SK-N-SH treated with all-trans-retinoic acid at 6 μM for 48 hours (cell line): ENCODE results near the gene ATP1B4.

Experiments used
- ATAC-seq: fragments of 200-7000 bp; cut with Tn5 transposase; 3 replicates; pipeline ENCODE4 v1.9.1; 2020; ENCODE audit warnings: mild to moderate bottlenecking, moderate library complexity
- BACH2 ChIP-seq: fragments of 250-450 bp; sonication (Bioruptor Pico); IDR thresholded peaks from 2 replicates; pipeline ENCODE4 v1.9.0; 2021; ENCODE audit warnings: mild to moderate bottlenecking, borderline replicate concordance
- CSDC2 ChIP-seq: fragments of 250-450 bp; sonication (Bioruptor Pico); IDR thresholded peaks from 2 replicates; pipeline ENCODE4 v1.5.0; 2020; ENCODE audit warnings: mild to moderate bottlenecking, moderate library complexity
- ESRRG ChIP-seq: fragments of 250-450 bp; sonication (Bioruptor Pico); IDR thresholded peaks from 2 replicates; pipeline ENCODE4 v1.6.1; 2021; ENCODE audit warnings: mild to moderate bottlenecking
- GLIS3 ChIP-seq: fragments of 250-450 bp; sonication (Bioruptor Pico); IDR thresholded peaks from 2 replicates; pipeline ENCODE4 v1.5.0; 2020; ENCODE audit warnings: mild to moderate bottlenecking, moderate library complexity
- ISL1 ChIP-seq: fragments of 250-450 bp; sonication (Bioruptor Pico); IDR thresholded peaks from 2 replicates; pipeline ENCODE4 v2.1.2; 2022; ENCODE audit warnings: mild to moderate bottlenecking, moderate library complexity
- OSR1 ChIP-seq: fragments of 250-450 bp; sonication (Bioruptor Pico); IDR thresholded peaks from 2 replicates; pipeline ENCODE4 v1.8.0; 2022; ENCODE audit warnings: moderate library complexity, mild to moderate bottlenecking, inconsistent platforms
- POU6F1 ChIP-seq: fragments of 250-450 bp; sonication (Bioruptor Pico); IDR thresholded peaks from 2 replicates; pipeline ENCODE4 v1.8.0; 2021; ENCODE audit warnings: low read depth, mild to moderate bottlenecking, moderate library complexity, borderline replicate concordance
- PPARA ChIP-seq: fragments of 250-450 bp; sonication (Bioruptor Pico); IDR thresholded peaks from 2 replicates; pipeline ENCODE4 v1.5.0; 2020; ENCODE audit warnings: mild to moderate bottlenecking, borderline replicate concordance
- RARB ChIP-seq: fragments of 250-450 bp; sonication (Bioruptor Pico); IDR thresholded peaks from 2 replicates; pipeline ENCODE4 v1.8.0; 2021; ENCODE audit warnings: mild to moderate bottlenecking, moderate library complexity
- SNAI2 ChIP-seq: fragments of 250-450 bp; sonication (Bioruptor Pico); IDR thresholded peaks from 2 replicates; pipeline ENCODE4 v1.5.0; 2020; ENCODE audit warnings: mild to moderate bottlenecking, moderate library complexity
- TCF4 ChIP-seq: fragments of 250-450 bp; sonication (Bioruptor Pico); IDR thresholded peaks from 2 replicates; pipeline ENCODE4 v1.8.0; 2021; ENCODE audit warnings: mild to moderate bottlenecking, moderate library complexity, borderline replicate concordance
- TOX ChIP-seq: fragments of 250-450 bp; sonication (Bioruptor Pico); IDR thresholded peaks from 2 replicates; pipeline ENCODE4 v1.8.0; 2021; ENCODE audit warnings: mild to moderate bottlenecking, moderate library complexity, borderline replicate concordance
- ZC3H10 ChIP-seq: fragments of 250-450 bp; sonication (Bioruptor Pico); IDR thresholded peaks from 2 replicates; pipeline ENCODE4 v1.5.1; 2021; ENCODE audit warnings: mild to moderate bottlenecking, moderate library complexity
- ZFP3 ChIP-seq: fragments of 250-450 bp; sonication (Bioruptor Pico); IDR thresholded peaks from 2 replicates; pipeline ENCODE4 v1.5.0; 2020; ENCODE audit warnings: mild to moderate bottlenecking, moderate library complexity
- ZFP30 ChIP-seq: fragments of 450-650 bp; formaldehyde crosslinking; IDR thresholded peaks from 2 replicates; pipeline ENCODE4 v1.5.0; 2022; ENCODE audit warnings: mild to moderate bottlenecking, moderate library complexity
- ZNF565 ChIP-seq: fragments of 450-650 bp; formaldehyde crosslinking; conservative IDR thresholded peaks from 2 replicates; pipeline ENCODE4 v1.5.0; 2020; ENCODE audit warnings: low read depth, mild to moderate bottlenecking, moderate library complexity
- ZNF70 ChIP-seq: fragments of 450-650 bp; formaldehyde crosslinking; IDR thresholded peaks from 2 replicates; pipeline ENCODE4 v1.5.0; 2020; ENCODE audit warnings: mild to moderate bottlenecking, moderate library complexity
- ZNF8 ChIP-seq: fragments of 450-650 bp; formaldehyde crosslinking; IDR thresholded peaks from 2 replicates; pipeline ENCODE4 v1.5.0; 2020; ENCODE audit warnings: mild to moderate bottlenecking, moderate library complexity
- TF ChIP-seq, protein P1 (sequence below): fragments of 250-450 bp; sonication (Bioruptor Pico); IDR thresholded peaks from 2 replicates; pipeline ENCODE4 v1.5.0; 2020; ENCODE audit warnings: mild to moderate bottlenecking, moderate library complexity
- TF ChIP-seq, protein P2 (sequence below): fragments of 250-450 bp; sonication (Bioruptor Pico); IDR thresholded peaks from 2 replicates; pipeline ENCODE4 v1.8.0; 2020; ENCODE audit warnings: mild to moderate bottlenecking, moderate library complexity, borderline replicate concordance
- TF ChIP-seq, protein P3 (sequence below): fragments of 250-450 bp; sonication (Bioruptor Pico); IDR thresholded peaks from 2 replicates; pipeline ENCODE4 v1.5.1; 2020; ENCODE audit warnings: low read depth, mild to moderate bottlenecking, moderate library complexity
- TF ChIP-seq, protein P4 (sequence below): fragments of 250-450 bp; sonication (Bioruptor Pico); IDR thresholded peaks from 2 replicates; pipeline ENCODE4 v1.5.1; 2021; ENCODE audit warnings: mild to moderate bottlenecking, moderate library complexity

ATP1B4 gene

GRCh38 chrX:120401301-120401700 is 39.4 kb downstream of the ATP1B4 start:
- TF ChIP-seq TCF4 (CRISPR knock-in tag) (no peak), GLIS3 (CRISPR knock-in tag) (no peak), ESRRG (CRISPR knock-in tag) (no peak), ZC3H10 (CRISPR knock-in tag) (no peak), ISL1 (CRISPR knock-in tag) (no peak), ZNF8 (CRISPR knock-in tag) (no peak), PPARA (CRISPR knock-in tag) (no peak), ZFP3 (CRISPR knock-in tag) (no peak), OSR1 (no peak), ZNF70 (CRISPR knock-in tag) (no peak), CSDC2 (CRISPR knock-in tag) (no peak), BACH2 (CRISPR knock-in tag) (no peak), TOX (CRISPR knock-in tag) (no peak), ZFP30 (CRISPR knock-in tag) (no peak), SNAI2 (CRISPR knock-in tag) (no peak), ZNF565 (CRISPR knock-in tag) (no peak)
- TF ChIP-seq, protein P1, sequence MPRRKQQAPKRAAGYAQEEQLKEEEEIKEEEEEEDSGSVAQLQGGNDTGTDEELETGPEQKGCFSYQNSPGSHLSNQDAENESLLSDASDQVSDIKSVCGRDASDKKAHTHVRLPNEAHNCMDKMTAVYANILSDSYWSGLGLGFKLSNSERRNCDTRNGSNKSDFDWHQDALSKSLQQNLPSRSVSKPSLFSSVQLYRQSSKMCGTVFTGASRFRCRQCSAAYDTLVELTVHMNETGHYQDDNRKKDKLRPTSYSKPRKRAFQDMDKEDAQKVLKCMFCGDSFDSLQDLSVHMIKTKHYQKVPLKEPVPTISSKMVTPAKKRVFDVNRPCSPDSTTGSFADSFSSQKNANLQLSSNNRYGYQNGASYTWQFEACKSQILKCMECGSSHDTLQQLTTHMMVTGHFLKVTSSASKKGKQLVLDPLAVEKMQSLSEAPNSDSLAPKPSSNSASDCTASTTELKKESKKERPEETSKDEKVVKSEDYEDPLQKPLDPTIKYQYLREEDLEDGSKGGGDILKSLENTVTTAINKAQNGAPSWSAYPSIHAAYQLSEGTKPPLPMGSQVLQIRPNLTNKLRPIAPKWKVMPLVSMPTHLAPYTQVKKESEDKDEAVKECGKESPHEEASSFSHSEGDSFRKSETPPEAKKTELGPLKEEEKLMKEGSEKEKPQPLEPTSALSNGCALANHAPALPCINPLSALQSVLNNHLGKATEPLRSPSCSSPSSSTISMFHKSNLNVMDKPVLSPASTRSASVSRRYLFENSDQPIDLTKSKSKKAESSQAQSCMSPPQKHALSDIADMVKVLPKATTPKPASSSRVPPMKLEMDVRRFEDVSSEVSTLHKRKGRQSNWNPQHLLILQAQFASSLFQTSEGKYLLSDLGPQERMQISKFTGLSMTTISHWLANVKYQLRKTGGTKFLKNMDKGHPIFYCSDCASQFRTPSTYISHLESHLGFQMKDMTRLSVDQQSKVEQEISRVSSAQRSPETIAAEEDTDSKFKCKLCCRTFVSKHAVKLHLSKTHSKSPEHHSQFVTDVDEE (CRISPR knock-in tag) = no peak
- TF ChIP-seq, protein P2, sequence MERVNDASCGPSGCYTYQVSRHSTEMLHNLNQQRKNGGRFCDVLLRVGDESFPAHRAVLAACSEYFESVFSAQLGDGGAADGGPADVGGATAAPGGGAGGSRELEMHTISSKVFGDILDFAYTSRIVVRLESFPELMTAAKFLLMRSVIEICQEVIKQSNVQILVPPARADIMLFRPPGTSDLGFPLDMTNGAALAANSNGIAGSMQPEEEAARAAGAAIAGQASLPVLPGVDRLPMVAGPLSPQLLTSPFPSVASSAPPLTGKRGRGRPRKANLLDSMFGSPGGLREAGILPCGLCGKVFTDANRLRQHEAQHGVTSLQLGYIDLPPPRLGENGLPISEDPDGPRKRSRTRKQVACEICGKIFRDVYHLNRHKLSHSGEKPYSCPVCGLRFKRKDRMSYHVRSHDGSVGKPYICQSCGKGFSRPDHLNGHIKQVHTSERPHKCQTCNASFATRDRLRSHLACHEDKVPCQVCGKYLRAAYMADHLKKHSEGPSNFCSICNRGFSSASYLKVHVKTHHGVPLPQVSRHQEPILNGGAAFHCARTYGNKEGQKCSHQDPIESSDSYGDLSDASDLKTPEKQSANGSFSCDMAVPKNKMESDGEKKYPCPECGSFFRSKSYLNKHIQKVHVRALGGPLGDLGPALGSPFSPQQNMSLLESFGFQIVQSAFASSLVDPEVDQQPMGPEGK (CRISPR knock-in tag) = no peak
- TF ChIP-seq, protein P3, sequence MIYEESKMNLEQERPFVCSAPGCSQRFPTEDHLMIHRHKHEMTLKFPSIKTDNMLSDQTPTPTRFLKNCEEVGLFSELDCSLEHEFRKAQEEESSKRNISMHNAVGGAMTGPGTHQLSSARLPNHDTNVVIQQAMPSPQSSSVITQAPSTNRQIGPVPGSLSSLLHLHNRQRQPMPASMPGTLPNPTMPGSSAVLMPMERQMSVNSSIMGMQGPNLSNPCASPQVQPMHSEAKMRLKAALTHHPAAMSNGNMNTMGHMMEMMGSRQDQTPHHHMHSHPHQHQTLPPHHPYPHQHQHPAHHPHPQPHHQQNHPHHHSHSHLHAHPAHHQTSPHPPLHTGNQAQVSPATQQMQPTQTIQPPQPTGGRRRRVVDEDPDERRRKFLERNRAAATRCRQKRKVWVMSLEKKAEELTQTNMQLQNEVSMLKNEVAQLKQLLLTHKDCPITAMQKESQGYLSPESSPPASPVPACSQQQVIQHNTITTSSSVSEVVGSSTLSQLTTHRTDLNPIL (CRISPR knock-in tag) = no peak

DNA sequence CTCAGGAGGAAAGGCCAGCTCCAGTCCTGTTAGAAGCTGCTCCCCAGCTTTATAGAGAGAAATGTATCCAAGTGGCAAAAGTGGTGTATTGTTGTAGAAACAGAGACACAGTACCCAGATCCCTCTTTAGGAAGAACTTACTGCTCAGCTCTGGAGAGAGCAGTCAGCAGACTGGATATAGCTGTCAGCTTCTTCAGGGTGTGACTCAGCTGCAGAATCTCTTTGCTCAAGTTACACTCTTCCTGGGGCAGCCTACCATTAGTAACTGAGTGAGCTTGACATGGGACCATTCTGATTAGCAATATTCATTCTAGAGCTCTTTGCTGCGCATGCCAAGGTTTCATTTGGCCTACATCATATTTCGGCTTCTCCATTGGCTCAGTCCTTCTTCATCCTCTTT is 40.5 kb downstream of the ATP1B4 start:
- no peak for ATAC-seq
- TF ChIP-seq GLIS3 (CRISPR knock-in tag) (no peak), ZNF70 (CRISPR knock-in tag) (no peak), ESRRG (CRISPR knock-in tag) (no peak), ZNF565 (CRISPR knock-in tag) (no peak), RARB (no peak), ZNF8 (CRISPR knock-in tag) (no peak), TCF4 (CRISPR knock-in tag) (no peak), BACH2 (CRISPR knock-in tag) (no peak), ISL1 (CRISPR knock-in tag) (no peak), ZFP30 (CRISPR knock-in tag) (no peak), POU6F1 (no peak), CSDC2 (CRISPR knock-in tag) (no peak)
- TF ChIP-seq, protein P2 (CRISPR knock-in tag) = no peak
- TF ChIP-seq, protein P4, sequence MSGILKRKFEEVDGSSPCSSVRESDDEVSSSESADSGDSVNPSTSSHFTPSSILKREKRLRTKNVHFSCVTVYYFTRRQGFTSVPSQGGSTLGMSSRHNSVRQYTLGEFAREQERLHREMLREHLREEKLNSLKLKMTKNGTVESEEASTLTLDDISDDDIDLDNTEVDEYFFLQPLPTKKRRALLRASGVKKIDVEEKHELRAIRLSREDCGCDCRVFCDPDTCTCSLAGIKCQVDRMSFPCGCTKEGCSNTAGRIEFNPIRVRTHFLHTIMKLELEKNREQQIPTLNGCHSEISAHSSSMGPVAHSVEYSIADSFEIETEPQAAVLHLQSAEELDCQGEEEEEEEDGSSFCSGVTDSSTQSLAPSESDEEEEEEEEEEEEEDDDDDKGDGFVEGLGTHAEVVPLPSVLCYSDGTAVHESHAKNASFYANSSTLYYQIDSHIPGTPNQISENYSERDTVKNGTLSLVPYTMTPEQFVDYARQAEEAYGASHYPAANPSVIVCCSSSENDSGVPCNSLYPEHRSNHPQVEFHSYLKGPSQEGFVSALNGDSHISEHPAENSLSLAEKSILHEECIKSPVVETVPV (CRISPR knock-in tag) = no peak
- TF ChIP-seq, protein P3 (CRISPR knock-in tag) = no peak

More at GRCh38 chrX:120401301-120401700, 39.4 kb downstream of the ATP1B4 start:
- no peak for ATAC-seq
